ENCODE data around the gene ZC3H15.
"Not testable (repeated sequence)": the region's sequence is repeated elsewhere in the genome, so short reads cannot be mapped to it uniquely, and the experiment has no call there.

ZC3H15 gene

DNA sequence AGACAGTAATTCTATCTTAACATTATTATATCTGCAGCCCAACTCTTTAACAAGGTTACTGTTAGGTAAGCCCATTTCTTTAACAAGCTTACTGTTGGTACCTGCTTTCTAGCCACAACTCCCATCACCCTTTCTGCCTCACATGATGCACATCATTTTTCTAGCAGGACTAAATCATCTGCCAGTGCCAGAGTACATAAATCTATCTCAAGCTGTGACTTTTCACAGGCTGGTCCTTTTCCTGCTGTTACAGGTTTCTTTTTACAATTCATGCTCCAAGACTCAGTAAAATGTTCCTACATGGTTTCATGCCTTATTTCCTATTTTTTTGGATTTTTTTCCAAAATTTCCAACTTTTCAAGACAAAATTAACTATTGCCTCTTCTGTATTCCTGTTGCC lies 30.4 kb upstream of the ZC3H15 start:
- TF ChIP-seq CTCF (IDR thresholded peaks at IDR 0.05) = no peak
- Histone ChIP-seq H3K27ac (no peak overlapping the region), H3K4me3 (no peak overlapping the region)
- DNase-seq (ENCODE audit: low spot score) = no peak

- no peak for TF ChIP-seq CTCF (IDR thresholded peaks at IDR 0.05)
- Histone ChIP-seq H3K27ac (no peak overlapping the region), H3K4me3 (no peak overlapping the region)
- DNase-seq (ENCODE audit: low spot score) = no peak
Observed at GRCh38 chr2:186456941-186457340, 29.1 kb upstream of the ZC3H15 start.

DNA sequence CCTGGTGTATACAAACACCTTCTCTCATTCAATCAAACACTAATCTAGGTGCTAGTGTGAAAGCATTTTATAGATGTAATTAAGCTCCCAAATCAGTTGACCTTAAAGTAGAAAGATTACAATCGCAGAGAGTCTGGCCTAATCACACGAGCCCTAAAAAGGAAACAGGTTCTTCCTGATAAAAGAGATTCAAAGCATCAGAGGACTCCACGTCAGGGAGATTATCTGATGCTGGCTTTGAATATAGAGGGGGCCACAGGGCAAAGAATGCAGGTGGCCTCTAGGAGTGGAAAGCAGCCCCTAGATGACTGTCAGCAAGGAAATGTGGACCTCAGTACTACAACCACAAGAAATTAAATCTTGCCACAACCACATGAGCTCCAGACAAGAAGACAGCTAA lies 28.2 kb upstream of the ZC3H15 start:
- DNase-seq (ENCODE audit: low spot score) = no peak
- H3K27ac ChIP-seq = no peak overlapping the region
- no peak for TF ChIP-seq CTCF (IDR thresholded peaks at IDR 0.05)
- no peak overlapping the region for H3K4me3 ChIP-seq

GRCh38 chr2:186459009-186459408 lies 27.1 kb upstream of the ZC3H15 start:
- no peak for DNase-seq (ENCODE audit: low spot score)

GRCh38 chr2:186460465-186460864 lies 25.6 kb upstream of the ZC3H15 start:
- Histone ChIP-seq H3K27ac (no peak overlapping the region), H3K4me3 (no peak overlapping the region)
- no peak for DNase-seq (ENCODE audit: low spot score)
- no peak for TF ChIP-seq CTCF (IDR thresholded peaks at IDR 0.05)

More at GRCh38 chr2:186459009-186459408, 27.1 kb upstream of the ZC3H15 start:
- Histone ChIP-seq H3K4me3 (no peak overlapping the region), H3K27ac (no peak overlapping the region)
- TF ChIP-seq CTCF (IDR thresholded peaks at IDR 0.05) = no peak

DNA sequence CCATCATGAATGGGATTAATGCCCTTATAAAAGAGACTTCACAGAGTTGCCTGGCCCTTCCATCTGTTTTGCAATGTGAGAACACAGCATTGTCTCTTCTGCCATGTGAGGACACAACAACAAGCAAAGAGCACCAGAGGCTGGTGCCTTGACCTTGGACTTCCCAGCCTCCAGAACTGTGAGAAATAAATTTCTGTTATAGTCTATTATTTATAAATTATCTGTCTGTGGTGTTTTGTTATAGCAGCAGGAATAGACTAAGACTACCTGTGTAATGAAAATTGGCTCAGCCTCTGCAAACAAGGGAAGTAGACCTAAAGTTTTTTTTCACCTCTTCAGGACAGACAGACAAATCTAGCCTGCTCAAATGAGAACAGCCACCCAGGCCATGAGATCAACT lies 19.3 kb upstream of the ZC3H15 start:
- TF ChIP-seq CTCF (IDR thresholded peaks at IDR 0.05) = no peak
- no peak overlapping the region for H3K4me3 ChIP-seq
- no peak overlapping the region for H3K27ac ChIP-seq
- no peak for DNase-seq (ENCODE audit: low spot score)

DNA sequence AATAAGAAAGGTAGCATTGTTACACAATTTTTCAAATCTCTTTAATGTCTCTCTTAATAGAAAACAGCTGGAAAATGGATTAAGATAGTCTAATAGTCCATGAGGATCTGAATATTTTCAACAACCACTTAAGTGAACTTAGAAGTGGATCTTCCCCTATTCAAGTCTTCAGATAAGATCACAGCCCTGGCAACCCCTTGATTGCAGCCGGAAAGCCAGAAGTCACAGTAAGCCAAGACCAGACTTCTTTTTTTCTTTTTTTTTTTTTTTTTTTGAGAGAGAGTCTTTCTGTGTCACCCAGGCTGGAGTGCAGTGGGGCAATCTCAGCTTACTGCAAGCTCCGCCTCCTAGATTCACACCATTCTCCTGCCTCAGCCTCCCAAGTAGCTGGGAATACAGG lies 18.6 kb upstream of the ZC3H15 start:
- no peak for DNase-seq (ENCODE audit: low spot score)
- Histone ChIP-seq H3K27ac (no peak overlapping the region), H3K4me3 (no peak overlapping the region)
- no peak for TF ChIP-seq CTCF (IDR thresholded peaks at IDR 0.05)

DNA sequence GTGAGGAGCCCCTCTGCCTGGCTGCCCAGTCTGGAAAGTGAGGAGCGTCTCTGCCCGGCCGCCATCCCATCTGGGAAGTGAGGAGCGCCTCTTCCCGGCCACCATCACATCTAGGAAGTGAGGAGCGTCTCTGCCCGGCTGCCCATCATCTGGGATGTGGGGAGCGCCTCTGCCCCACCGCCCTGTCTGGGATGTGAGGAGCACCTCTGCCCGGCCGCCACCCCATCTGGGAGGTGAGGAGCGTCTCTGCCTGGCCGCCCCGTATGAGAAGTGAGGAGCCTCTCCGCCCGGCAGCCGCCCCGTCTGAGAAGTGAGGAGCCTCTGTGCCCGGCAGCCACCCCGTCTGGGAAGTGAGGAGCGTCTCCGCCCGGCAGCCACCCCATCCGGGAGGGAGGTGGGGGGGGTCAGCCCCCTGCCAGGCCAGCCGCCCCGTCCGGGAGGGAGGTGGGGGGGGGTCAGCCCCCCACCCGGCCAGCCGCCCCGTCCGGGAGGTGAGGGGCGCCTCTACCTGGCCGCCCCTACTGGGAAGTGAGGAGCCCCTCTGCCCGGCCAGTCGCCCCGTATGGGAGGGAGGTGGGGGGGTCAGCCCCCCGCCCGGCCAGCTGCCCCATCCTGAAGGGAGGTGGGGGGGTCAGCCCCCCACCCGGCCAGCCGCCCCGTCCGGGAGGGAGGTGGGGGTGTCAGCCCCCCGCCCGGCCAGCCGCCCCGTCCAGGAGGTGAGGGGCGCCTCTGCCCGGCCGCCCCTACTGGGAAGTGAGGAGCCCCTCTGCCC lies 13.2 kb upstream of the ZC3H15 start:
- H3K4me3 ChIP-seq; DNase-seq (ENCODE audit: low spot score); H3K27ac ChIP-seq: not testable (repeated sequence)

GRCh38 chr2:186474239-186474638 lies 11.8 kb upstream of the ZC3H15 start:
- DNase-seq (ENCODE audit: low spot score); H3K4me3 ChIP-seq; H3K27ac ChIP-seq: not testable (repeated sequence)

All from coronary artery (tissue), 2 donors.